ENCODE results near the gene TMEM101.
A peak's percentile ranks its signal among the peaks of the same experiment; 100 is the strongest.
"Not testable (repeated sequence)": the region's sequence is repeated elsewhere in the genome, so short reads cannot be mapped to it uniquely, and the experiment has no call there.

Gene TMEM101

DNA sequence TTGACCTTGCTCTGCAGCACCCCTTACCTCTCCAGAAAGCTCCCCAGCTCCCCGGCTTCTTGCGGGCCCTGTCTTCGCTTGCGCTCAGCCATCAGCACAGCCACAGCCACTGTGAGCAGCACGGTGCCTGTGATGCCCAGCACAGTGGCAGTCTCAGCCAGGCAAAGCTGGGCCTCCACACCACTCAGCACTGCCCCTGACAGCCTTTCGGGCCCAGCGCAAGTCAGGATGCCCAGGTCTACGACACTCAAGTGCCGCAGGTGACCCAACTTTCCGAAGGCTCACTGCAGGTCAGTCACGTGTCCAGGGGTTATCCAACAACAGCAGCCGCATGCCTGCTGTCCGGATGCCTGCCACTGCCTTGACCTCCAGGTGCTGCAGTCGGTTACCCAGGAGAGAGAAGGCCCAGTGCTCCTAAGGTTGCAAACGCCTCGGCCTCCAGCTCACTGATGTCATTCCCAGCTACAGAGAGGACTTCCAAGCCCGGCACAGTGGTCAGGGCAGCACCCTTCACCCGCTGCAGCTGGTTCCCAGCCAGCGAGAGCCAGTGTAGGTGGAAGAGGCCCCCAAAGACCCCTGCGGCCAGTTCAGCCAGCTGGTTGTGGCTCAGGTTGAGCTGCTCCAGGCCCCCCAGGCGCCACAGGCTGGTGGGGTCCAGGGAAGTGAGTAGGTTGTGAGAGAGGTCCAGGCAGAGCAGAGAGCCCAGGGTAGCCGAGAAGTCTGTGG lies 8.9 kb upstream of the TMEM101 start:
- no peak for DNase-seq

GRCh38 chr17:44022246-44022645 lies 7.5 kb upstream of the TMEM101 start:
- DNase-seq = no peak

DNA sequence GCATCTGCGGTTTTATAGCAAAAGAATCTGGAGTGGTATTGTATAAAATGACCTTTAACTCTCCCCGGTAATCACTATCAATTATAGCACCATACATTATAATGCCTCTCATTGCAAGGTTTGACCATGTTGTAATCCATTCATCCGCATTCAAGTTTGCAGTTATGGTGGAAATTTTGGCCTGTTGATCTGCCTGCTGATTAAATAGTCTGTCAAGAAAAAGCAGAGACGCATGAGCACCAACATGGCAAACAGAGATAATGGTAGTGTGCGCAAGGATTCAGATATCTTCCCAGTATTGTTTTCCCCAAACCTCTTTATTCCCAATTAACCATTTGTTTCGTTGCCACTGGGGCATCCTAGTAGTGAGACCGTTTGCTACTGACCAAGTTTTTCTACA lies 6.5 kb upstream of the TMEM101 start:
- not testable (repeated sequence) for DNase-seq

DNA sequence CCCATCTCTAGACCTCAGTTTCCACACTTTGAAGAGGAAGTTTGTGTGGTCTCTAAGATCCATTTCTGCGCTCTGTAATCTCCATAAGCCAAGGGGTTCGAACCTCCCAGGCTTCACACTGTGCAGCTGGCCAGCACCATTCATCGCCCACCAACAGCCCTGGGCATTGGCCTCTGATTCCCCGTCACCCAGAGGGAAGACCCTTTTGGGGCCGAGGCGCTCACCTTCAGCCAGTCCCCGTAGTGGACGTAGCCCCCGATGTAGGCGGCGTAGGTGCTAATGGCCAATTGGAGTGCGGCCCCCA lies 678 bp downstream of the TMEM101 start:
- DNase-seq = no peak

- DNase-seq = no peak
Measured at GRCh38 chr17:44012874-44013273, 1.9 kb downstream of the TMEM101 start.

- no peak for DNase-seq
Measured at GRCh38 chr17:44012391-44012790, 2.4 kb downstream of the TMEM101 start.

DNA sequence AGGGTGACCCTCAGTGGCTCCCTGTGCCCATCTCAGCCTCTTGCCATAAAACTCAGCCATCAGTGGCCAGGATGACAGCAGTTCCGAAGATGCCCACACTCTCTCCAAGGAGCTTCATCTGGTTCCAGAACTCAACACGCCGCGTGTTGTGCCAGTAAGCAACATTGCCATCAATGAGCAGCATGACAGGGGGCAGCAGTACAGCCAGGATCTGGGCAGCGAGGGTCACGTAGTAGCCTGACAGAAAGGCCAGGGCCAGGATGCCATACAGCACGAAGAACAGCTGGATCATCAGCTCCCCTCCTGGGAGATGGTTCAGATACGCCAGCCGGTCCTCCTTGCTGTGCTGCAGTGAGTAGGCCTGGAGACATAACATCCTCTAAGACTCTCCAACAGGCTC lies 2.9 kb downstream of the TMEM101 start:
- DNase-seq = no peak

- no peak for DNase-seq
Measured at GRCh38 chr17:44010966-44011647, 3.7 kb downstream of the TMEM101 start.

- DNase-seq = no peak
Measured at GRCh38 chr17:44008205-44008909, 6.4 kb downstream of the TMEM101 start.

DNA sequence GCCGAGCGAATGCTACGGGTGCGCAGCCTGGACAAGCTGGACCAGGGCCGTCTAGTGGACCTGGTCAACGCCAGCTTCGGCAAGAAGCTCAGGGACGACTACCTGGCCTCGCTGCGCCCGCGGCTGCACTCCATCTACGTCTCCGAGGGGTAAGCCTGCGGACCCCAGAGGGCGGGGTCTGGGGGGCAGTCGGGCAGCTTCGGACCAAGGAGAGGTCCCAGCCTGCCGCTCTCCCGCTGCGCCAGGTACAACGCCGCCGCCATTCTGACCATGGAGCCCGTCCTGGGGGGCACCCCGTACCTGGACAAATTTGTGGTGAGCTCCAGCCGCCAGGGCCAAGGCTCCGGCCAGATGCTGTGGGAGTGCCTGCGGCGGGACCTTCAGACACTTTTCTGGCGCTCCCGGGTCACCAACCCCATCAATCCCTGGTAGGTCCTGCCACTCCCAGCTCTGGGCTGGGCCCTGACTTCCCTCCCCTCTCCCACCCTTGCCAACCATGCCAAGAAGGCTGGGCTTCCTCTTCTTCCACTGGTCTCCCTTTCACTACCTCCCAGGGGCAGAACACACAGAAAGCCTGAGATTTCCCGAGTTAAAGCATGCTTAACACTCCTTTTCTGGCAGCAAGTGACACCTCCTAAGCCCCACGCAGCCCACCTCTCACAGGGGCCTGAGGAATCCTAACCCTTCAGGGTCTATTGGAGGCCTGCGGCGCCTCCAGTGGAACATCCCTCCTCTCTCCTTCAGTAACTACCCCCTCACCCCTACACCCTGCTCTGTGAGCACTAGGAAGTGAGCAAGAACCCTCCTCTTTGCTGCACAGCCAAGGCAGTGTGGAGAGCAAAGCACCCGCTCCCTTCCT lies 7.2 kb downstream of the TMEM101 start:
- no peak for DNase-seq

DNA sequence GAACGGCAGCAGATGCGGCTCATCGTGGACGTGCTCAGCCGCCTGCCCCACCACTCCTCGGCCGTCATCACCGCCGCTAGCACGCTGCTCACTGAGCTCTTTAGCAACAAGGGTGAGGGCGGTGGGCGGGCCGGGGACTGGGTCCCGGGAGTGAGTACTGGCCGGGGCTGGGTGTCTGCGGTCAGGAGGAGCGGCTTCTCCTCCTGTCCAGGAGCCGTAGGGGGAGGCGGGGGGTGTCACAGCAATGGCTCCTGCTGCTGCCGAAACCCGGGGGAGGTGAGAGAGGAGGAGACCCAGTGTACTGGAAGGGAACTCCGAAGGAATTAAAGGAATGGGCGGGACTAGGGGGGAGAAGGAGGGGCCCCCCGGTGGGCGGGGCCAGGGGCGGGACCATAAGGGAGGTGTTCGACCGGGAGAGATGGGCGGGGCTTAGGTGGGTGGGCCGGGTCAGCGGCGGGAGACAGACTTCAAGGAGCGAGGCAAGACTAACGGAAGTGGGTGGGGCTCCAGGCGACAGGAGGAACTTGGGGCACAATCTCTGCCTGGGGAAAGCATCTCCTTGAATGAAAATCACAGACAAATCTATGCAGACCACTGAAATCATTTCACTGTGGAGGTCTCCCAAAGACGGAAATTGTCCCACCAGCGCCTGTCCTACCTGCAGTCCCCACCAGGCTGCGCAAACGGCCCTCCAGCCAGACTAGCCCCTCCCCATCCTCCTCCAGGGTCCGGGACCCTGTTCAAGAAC lies 8.0 kb downstream of the TMEM101 start:
- DNase-seq = peak; percentile 93

- no peak for DNase-seq
Measured at GRCh38 chr17:44006272-44006597, 8.5 kb downstream of the TMEM101 start.

GRCh38 chr17:44005527-44006271 lies 9.1 kb downstream of the TMEM101 start:
- peak; percentile 20 for DNase-seq

- DNase-seq = peak; percentile 31
Measured at GRCh38 chr17:44004761-44005526, 9.8 kb downstream of the TMEM101 start.

GRCh38 chr17:44004077-44004760 lies 10.5 kb downstream of the TMEM101 start, which contains the start of gene NAGS:
TSS of gene NAGS (plus strand) at chr17:44004622. CDS start at chr17:44004664, 42 bp downstream.
- DNase-seq = no peak

- no peak for DNase-seq
Measured at GRCh38 chr17:44002141-44002848, 12.5 kb downstream of the TMEM101 start.

DNA sequence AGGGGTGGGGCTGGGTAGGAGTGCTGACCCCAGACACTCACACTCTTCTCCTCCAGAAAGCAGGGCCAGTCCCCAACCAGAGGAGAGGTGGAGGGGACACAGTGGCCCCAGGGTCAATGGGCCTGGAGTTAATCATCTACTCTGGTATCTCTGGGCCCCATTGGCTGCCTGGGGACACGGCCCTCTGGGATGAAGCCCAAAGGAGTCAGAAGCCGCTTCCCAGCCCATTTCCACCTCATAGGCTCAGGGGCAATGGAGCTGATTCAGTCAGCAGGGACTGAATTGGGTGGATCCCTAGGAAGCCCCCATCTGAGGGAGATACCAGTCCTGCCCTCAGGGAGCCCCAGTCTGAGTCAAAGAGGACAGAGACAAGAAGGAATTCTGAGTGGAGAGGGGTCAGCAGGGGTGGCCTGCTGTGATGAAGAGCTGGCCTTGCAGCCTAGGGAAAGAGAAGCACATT lies 13.3 kb downstream of the TMEM101 start:
- no peak for DNase-seq

DNA sequence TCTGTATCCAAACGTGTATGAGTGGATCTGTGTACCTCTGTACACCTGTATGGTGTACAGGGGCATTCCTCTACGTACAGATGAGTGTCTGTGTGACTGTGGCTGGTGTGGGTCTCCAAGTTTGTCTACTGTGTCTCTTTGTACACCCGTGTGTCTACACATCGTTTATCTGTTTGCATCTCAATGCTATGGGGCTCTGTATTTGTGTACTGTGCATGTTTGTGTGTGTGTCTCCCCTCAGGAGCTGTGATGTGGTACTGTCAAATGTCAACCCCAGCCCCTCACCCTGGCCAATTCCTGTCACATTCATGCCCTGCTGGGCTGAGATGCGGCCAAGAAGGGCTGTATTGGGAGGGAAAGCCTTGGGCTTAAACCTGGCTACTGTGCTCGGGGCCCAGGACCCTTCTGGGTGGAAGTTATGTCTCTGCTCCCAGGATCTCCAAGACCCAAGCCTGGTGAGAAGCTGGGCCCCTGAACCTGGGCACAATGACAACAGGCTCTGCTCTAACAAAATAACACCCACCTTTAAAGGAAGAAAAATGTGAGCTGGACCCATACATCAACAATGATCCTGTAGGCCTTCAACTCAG lies 13.8 kb downstream of the TMEM101 start:
- no peak for DNase-seq

All from DMS79 (cell line).